OCI-LY3 (cell line): ENCODE data around the gene RHOJ.
A peak's percentile ranks its signal among the peaks of the same experiment; 100 is the strongest.

Experiments used
- H2AFZ ChIP-seq: fragments of 200-600, 300-600 bp; shearing (Covaris generic); 2 replicates; pipeline ENCODE4 v1.6.0; 2014; ENCODE audit warnings: antibody characterized with exemption, low read depth, low read length
- H3K27ac ChIP-seq: fragments of 200-600, 300-600 bp; sonication (generic); 2 replicates; pipeline ENCODE4 v1.5.1; 2014; ENCODE audit warnings: mild to moderate bottlenecking, low read length, moderate library complexity, mixed read lengths
- H3K27me3 ChIP-seq: fragments of 200-600, 300-600 bp; sonication (generic); 2 replicates; pipeline ENCODE4 v1.6.1; 2014; ENCODE audit warnings: low read depth, low read length, mixed read lengths
- H3K36me3 ChIP-seq: fragments of 200-600, 300-600 bp; sonication (generic); replicated peaks from 2 replicates; pipeline ENCODE3; 2014; ENCODE audit warnings: low read depth, low read length, mixed read lengths
- H3K4me1 ChIP-seq: fragments of 300-600, 200-600 bp; sonication (generic); 2 replicates; pipeline ENCODE4 v1.6.1; 2014; ENCODE audit warnings: low read length, mixed read lengths
- H3K4me2 ChIP-seq: fragments of 200-600, 300-600 bp; sonication (generic); 2 replicates; pipeline ENCODE4 v1.6.1; 2014; ENCODE audit warnings: low read length, mixed read lengths
- H3K4me3 ChIP-seq: fragments of 300-600, 200-600 bp; sonication (generic); 2 replicates; pipeline ENCODE4 v1.5.1; 2014; ENCODE audit warnings: antibody characterized with exemption, mild to moderate bottlenecking, low read length, moderate library complexity
- H3K79me2 ChIP-seq: fragments of 300-600, 200-600 bp; shearing (Covaris generic); 2 replicates; pipeline ENCODE4 v1.6.1; 2014; ENCODE audit warnings: mild to moderate bottlenecking, low read length, mixed read lengths
- H3K9ac ChIP-seq: fragments of 300-600, 200-600 bp; shearing (Covaris generic); 2 replicates; pipeline ENCODE4 v1.6.0; 2014; ENCODE audit warnings: mild to moderate bottlenecking, low read length, moderate library complexity
- H3K9me3 ChIP-seq: fragments of 200-600, 300-600 bp; shearing (Covaris generic); 2 replicates; pipeline ENCODE4 v1.6.1; 2014; ENCODE audit warnings: low read length, mixed read lengths; ENCODE audit not compliant: insufficient read depth
- H4K20me1 ChIP-seq: fragments of 200-600, 300-600 bp; sonication (generic); 2 replicates; pipeline ENCODE4 v1.6.1; 2016; ENCODE audit warnings: low read length, mixed read lengths; ENCODE audit not compliant: insufficient read depth
- CTCF ChIP-seq: fragments of 200-600, 300-600 bp; sonication (generic); IDR thresholded peaks from 2 replicates; pipeline ENCODE4 v1.5.1; 2014; ENCODE audit warnings: antibody characterized with exemption, low read length, low read depth
- EZH2phosphoT487 ChIP-seq: fragments of 200-600 bp; shearing (Covaris generic); IDR thresholded peaks from 2 replicates; pipeline ENCODE4 v1.6.1; 2018; ENCODE audit warnings: antibody characterized with exemption, mixed run types, low read depth

Gene RHOJ

GRCh38 chr14:63288853-63289252 lies 84.6 kb downstream of the RHOJ start:
- no peak overlapping the region for H2AFZ ChIP-seq
- H3K4me1 ChIP-seq, result peaks cover 14% of the 10 kb centered on the region
- H3K4me3 ChIP-seq, result no peak overlapping the region
- H3K4me2 ChIP-seq, result no peak overlapping the region
- no peaks in the 10 kb centered on the region for H4K20me1 ChIP-seq
- H3K9me3 ChIP-seq, result no peaks in the 10 kb centered on the region
- no peaks in the 10 kb centered on the region for H3K36me3 ChIP-seq
- H3K79me2 ChIP-seq, result no peaks in the 10 kb centered on the region
- H3K27ac ChIP-seq, result no peak overlapping the region
- peaks cover 23% of the 10 kb centered on the region for H3K27me3 ChIP-seq
- no peak for TF ChIP-seq EZH2phosphoT487
- TF ChIP-seq CTCF, result no peak
- no peak overlapping the region for H3K9ac ChIP-seq

- H3K9ac ChIP-seq, result no peak overlapping the region
- no peak overlapping the region for H3K4me3 ChIP-seq
- H3K9me3 ChIP-seq, result no peaks in the 10 kb centered on the region
- no peak overlapping the region for H3K27ac ChIP-seq
- H3K36me3 ChIP-seq, result no peaks in the 10 kb centered on the region
- TF ChIP-seq CTCF (no peak), EZH2phosphoT487 (no peak)
- H3K4me1 ChIP-seq, result peaks cover 11% of the 10 kb centered on the region
- peaks cover 12% of the 10 kb centered on the region for H3K27me3 ChIP-seq
- no peaks in the 10 kb centered on the region for H4K20me1 ChIP-seq
- H2AFZ ChIP-seq, result no peak overlapping the region
- H3K79me2 ChIP-seq, result no peaks in the 10 kb centered on the region
- H3K4me2 ChIP-seq, result no peak overlapping the region
These were observed 86.6 kb downstream of the RHOJ start for GRCh38 chr14:63290741-63291430.

DNA sequence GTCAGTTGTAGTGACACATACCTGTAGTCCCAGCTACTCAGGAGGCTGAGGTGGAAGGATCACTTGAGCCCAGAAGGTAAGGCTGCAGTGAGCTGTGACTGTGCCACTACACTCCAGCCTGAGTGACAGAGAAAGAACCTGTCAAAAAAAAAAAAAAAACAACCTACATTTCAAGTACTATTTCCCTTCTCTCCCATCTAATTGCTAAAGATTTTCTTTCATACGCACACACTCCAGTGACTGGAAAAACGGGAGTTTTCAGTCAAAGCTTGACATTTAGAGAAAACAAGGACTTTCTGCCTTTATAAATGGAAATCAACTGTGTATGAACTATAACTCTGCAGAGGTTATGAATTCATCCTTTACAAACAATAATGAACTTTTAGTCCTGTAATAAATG lies 88.6 kb downstream of the RHOJ start:
- H3K4me2 ChIP-seq, result no peak overlapping the region
- H3K9ac ChIP-seq, result no peak overlapping the region
- H3K9me3 ChIP-seq, result no peaks in the 10 kb centered on the region
- H2AFZ ChIP-seq, result no peak overlapping the region
- H3K27me3 ChIP-seq, result no peaks in the 10 kb centered on the region
- H3K4me1 ChIP-seq, result peaks cover 22% of the 10 kb centered on the region
- no peaks in the 10 kb centered on the region for H4K20me1 ChIP-seq
- no peaks in the 10 kb centered on the region for H3K79me2 ChIP-seq
- H3K27ac ChIP-seq, result no peak overlapping the region
- no peak overlapping the region for H3K4me3 ChIP-seq
- H3K36me3 ChIP-seq, result no peaks in the 10 kb centered on the region
- TF ChIP-seq CTCF, result no peak
- TF ChIP-seq EZH2phosphoT487, result no peak

- H2AFZ ChIP-seq, result peak overlapping the region; percentile 91
- peak overlapping the region; percentile 74 for H3K4me3 ChIP-seq
- no peak for TF ChIP-seq CTCF
- TF ChIP-seq EZH2phosphoT487, result no peak
- no peaks in the 10 kb centered on the region for H3K79me2 ChIP-seq
- peak overlapping the region; percentile 79 for H3K4me2 ChIP-seq
- peak overlapping the region; percentile 40; the same call in 1 of the 2 replicates for H3K9ac ChIP-seq
- H3K36me3 ChIP-seq, result no peaks in the 10 kb centered on the region
- H3K9me3 ChIP-seq, result no peaks in the 10 kb centered on the region
- no peaks in the 10 kb centered on the region for H4K20me1 ChIP-seq
- H3K4me1 ChIP-seq, result peaks cover 22% of the 10 kb centered on the region
- no peaks in the 10 kb centered on the region for H3K27me3 ChIP-seq
- H3K27ac ChIP-seq, result no peak overlapping the region
These were observed 91.0 kb downstream of the RHOJ start for GRCh38 chr14:63295231-63295685.
